Ectodermal cell (in vitro differentiated cells): ENCODE results near the gene HSD11B1.
"Not testable (repeated sequence)": the region's sequence is repeated elsewhere in the genome, so short reads cannot be mapped to it uniquely, and the experiment has no call there.

ENCODE experiments used
- H3K27ac ChIP-seq: 2 replicates; pipeline ENCODE4 v1.7.0; 2013; ENCODE audit warnings: mild to moderate bottlenecking, low read depth, low read length; ENCODE audit not compliant: insufficient read depth, poor library complexity, severe bottlenecking
- H3K27me3 ChIP-seq: 2 replicates; pipeline ENCODE4 v1.7.0; 2013; ENCODE audit warnings: mild to moderate bottlenecking, low read length; ENCODE audit not compliant: insufficient read depth, control insufficient read depth, poor library complexity, severe bottlenecking
- H3K36me3 ChIP-seq: one replicate; pipeline ENCODE4 v1.7.0; 2013; ENCODE audit warnings: low read length; ENCODE audit not compliant: control insufficient read depth, insufficient read depth
- H3K4me1 ChIP-seq: one replicate; pipeline ENCODE4 v1.7.0; 2013; ENCODE audit warnings: low read length; ENCODE audit not compliant: control insufficient read depth, insufficient read depth
- H3K4me3 ChIP-seq: 2 replicates; pipeline ENCODE4 v1.7.0; 2013; ENCODE audit warnings: low read depth, low read length, control low read depth; ENCODE audit not compliant: insufficient read depth
- H3K9me3 ChIP-seq: 2 replicates; pipeline ENCODE4 v1.7.0; 2013; ENCODE audit warnings: mild to moderate bottlenecking, low read length, moderate library complexity; ENCODE audit not compliant: control insufficient read depth
- WGBS, 2 experiments: methylation state at CpG; one replicate each; pipeline ENCODE4 v1.1.7; 2013; ENCODE audit warnings: missing lambda C conversion rate in 2 of 2; 5-methylcytosine and 5-hydroxymethylcytosine counted together

HSD11B1 gene

GRCh38 chr1:209691237-209691636, 13.4 kb upstream of the HSD11B1 start:
- Histone ChIP-seq H3K36me3 (no peaks in the 10 kb centered on the region), H3K9me3 (no peaks in the 10 kb centered on the region), H3K4me1 (no peaks in the 10 kb centered on the region), H3K27ac (no peak overlapping the region), H3K4me3 (no peak overlapping the region), H3K27me3 (peaks cover 20% of the 10 kb centered on the region)
- WGBS, 2 experiments, result 87 to 93% methylated on average over 2 to 3 of the region's 3 CpGs

DNA sequence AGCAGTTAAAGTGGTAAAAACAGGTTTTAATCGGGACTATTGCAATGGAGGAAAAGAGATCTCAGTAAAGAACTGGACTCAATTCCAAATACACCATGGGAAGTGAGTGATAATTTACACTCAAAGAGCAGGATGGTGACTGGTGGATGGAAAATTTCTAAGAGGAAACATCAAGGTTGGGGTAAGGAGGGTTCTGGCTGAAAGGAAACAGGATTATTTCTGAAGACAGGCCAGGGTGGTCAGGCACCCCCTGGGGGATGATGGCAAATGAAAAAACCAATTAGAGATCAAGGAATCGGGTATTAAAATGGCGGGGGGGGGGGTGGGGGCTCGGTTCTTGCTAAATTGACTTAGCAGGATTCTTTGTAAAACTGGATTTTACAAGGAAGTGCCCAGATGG, 12.3 kb upstream of the HSD11B1 start:
- H3K27me3 ChIP-seq, result peaks cover 20% of the 10 kb centered on the region
- H3K9me3 ChIP-seq, result no peaks in the 10 kb centered on the region
- WGBS, 2 experiments, result 83 to 84% methylated on average over 3 to 4 of the region's 4 CpGs

DNA sequence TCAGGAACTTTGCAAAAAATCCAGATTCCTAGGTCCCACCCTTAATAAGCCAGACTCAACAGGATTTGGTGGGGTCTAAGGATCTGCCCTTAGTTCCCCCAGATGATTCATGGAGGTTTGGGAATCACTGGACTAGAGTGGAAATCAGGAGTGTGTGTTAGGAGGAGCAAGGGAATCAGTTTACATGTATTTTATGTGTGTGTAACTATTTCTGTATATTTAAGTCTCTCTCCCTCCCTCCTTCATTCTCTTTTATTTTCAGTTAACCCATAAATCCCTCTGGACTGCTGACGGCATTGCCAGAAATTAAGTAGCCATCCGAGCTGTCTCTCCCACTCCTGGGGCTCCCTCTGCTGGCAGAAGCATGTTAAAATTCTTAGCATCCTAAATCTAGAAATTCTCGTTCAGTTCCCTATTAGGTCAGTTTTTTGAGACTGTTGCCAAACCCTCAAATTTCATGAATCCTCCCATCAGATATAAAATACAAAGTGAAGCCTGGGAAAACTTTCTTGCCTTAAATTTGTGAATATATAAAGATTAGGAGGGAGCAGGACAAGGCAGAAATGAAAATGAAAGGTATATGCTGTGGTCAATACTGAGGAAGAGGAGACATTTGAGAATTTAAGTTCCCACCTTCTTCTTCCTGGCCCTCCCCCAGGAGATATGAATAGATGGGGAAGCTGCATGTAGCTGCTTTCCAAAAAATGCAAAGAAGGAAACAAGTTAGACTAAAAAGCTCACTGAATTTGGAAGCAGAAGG, 11.7 kb upstream of the HSD11B1 start:
- Histone ChIP-seq H3K27me3 (peaks cover 20% of the 10 kb centered on the region), H3K9me3 (no peaks in the 10 kb centered on the region), H3K4me1 (no peaks in the 10 kb centered on the region), H3K27ac (no peak overlapping the region), H3K4me3 (no peak overlapping the region), H3K36me3 (no peaks in the 10 kb centered on the region)
- 5 to 7% methylated on average over 3 of the region's 3 CpGs for WGBS, 2 experiments

More for the DNA sequence above, 12.3 kb upstream of the HSD11B1 start:
- H3K4me1 ChIP-seq, result no peaks in the 10 kb centered on the region
- H3K4me3 ChIP-seq, result no peak overlapping the region
- H3K27ac ChIP-seq, result no peak overlapping the region
- H3K36me3 ChIP-seq, result no peaks in the 10 kb centered on the region

GRCh38 chr1:209696673-209697072, 8.0 kb upstream of the HSD11B1 start:
- no peak overlapping the region for H3K4me3 ChIP-seq
- H3K4me1 ChIP-seq, result no peaks in the 10 kb centered on the region
- peaks cover 20% of the 10 kb centered on the region for H3K27me3 ChIP-seq
- no peaks in the 10 kb centered on the region for H3K9me3 ChIP-seq
- no peak overlapping the region for H3K27ac ChIP-seq
- no peaks in the 10 kb centered on the region for H3K36me3 ChIP-seq

GRCh38 chr1:209697126-209697525, 7.5 kb upstream of the HSD11B1 start:
- no peaks in the 10 kb centered on the region for H3K9me3 ChIP-seq
- H3K27ac ChIP-seq, result no peak overlapping the region
- no peaks in the 10 kb centered on the region for H3K4me1 ChIP-seq
- H3K27me3 ChIP-seq, result peaks cover 20% of the 10 kb centered on the region
- no peak overlapping the region for H3K4me3 ChIP-seq
- WGBS, 2 experiments, result 96% methylated on average over 3 of the region's 3 CpGs
- H3K36me3 ChIP-seq, result no peaks in the 10 kb centered on the region

- not testable (repeated sequence) for H3K27ac ChIP-seq, H3K4me3 ChIP-seq, H3K36me3 ChIP-seq, H3K4me1 ChIP-seq, H3K27me3 ChIP-seq, H3K9me3 ChIP-seq
Observed at GRCh38 chr1:209700686-209701085, 4.0 kb upstream of the HSD11B1 start.

DNA sequence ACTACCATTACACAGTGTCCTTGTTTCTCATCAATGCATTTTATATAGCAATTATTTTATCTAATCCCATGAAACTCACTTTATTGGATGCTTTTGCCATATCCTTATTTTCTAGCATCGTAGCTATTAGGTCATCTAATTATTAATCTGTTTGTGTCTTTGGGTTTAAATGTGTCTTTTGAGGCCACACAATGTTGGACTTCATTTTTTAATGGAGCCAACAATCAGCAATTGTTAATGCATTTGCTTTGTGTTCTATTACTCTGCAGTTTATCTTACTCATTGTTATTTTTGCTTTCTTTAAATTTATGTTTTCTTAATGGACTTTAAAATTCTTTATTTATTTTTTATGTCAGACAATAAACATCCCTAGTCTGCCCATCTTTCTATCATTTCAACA, 1.8 kb upstream of the HSD11B1 start:
- H3K27ac ChIP-seq, result no peak overlapping the region
- 94% methylated on average over 1 of the region's 1 CpG; no CpG with 5 or more reads in 1 of the 2 experiments for WGBS, 2 experiments
- H3K4me1 ChIP-seq, result no peaks in the 10 kb centered on the region
- H3K27me3 ChIP-seq, result no peaks in the 10 kb centered on the region
- H3K4me3 ChIP-seq, result no peak overlapping the region
- H3K9me3 ChIP-seq, result no peaks in the 10 kb centered on the region
- H3K36me3 ChIP-seq, result no peaks in the 10 kb centered on the region

DNA sequence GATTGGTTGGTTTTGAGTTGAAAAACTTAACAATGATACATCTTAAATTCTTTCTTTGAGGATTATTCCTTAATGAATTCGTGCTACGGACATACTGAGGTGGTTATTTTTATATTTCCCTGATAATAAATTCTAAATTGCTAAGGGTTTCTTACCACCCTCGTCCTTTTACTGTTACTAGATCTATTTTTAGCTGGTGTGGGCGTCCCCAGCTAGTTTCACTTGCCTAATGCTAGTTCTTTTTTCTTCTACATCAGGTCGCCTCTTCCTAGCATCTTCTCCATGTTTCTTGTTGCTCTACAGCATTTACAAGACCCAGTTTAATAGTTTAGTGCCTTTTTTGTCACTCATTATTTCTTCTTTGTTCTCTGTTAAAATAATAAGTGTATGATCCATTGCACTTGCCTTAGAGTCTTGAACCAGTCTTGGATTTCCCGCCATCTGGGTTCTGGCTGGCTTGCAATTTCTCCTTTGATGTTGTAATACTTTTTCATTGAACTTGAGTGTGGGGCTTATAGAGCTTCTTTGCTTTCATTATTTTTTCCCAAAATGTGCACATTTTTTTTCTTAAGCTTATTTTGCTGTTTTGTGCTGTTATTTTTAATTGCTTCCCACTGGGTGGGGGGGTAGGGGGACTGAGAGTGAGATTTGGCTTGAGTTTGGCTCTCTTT, 677 bp upstream of the HSD11B1 start:
- H3K4me1 ChIP-seq, result no peaks in the 10 kb centered on the region
- no peaks in the 10 kb centered on the region for H3K27me3 ChIP-seq
- H3K27ac ChIP-seq, result no peak overlapping the region
- WGBS, 2 experiments, result 92 to 94% methylated on average over 4 to 5 of the region's 6 CpGs
- H3K4me3 ChIP-seq, result no peak overlapping the region
- no peaks in the 10 kb centered on the region for H3K9me3 ChIP-seq
- no peaks in the 10 kb centered on the region for H3K36me3 ChIP-seq

GRCh38 chr1:209705033-209705598, 470 bp downstream of the HSD11B1 start:
- no peaks in the 10 kb centered on the region for H3K36me3 ChIP-seq
- H3K4me1 ChIP-seq, result no peaks in the 10 kb centered on the region
- H3K4me3 ChIP-seq, result no peak overlapping the region
- no peak overlapping the region for H3K27ac ChIP-seq
- H3K27me3 ChIP-seq, result no peaks in the 10 kb centered on the region
- WGBS, 2 experiments, result 91 to 100% methylated on average over 1 to 2 of the region's 2 CpGs
- no peaks in the 10 kb centered on the region for H3K9me3 ChIP-seq

DNA sequence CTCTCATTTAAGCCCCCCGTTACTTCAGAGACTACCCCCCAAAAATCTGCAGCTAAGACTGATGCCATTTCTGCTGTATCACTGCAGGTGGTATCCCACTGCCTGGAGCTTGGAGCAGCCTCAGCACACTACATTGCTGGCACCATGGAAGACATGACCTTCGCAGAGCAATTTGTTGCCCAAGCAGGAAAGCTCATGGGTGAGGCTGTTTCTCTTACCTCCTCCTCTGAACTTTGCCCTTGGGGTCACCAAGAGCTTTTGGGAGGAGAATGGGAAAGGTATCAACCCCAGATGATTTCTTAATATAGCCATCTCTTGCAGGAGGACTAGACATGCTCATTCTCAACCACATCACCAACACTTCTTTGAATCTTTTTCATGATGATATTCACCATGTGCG, 2.0 kb downstream of the HSD11B1 start:
- Histone ChIP-seq H3K36me3 (no peaks in the 10 kb centered on the region), H3K4me1 (no peaks in the 10 kb centered on the region), H3K27me3 (no peaks in the 10 kb centered on the region), H3K4me3 (no peak overlapping the region), H3K9me3 (no peaks in the 10 kb centered on the region), H3K27ac (no peak overlapping the region)
- 94 to 98% methylated on average over 3 of the region's 3 CpGs for WGBS, 2 experiments
